Measurements from ENCODE around the gene TRAPPC12.

GRCh38 chr2:3523551-3524041 lies 144.1 kb downstream of the TRAPPC12 start:
- no peak for TF ChIP-seq POLR2A (IDR thresholded peaks at IDR 0.05; ENCODE audit: low read depth, low read length)
- no peak for TF ChIP-seq TAF1 (IDR thresholded peaks at IDR 0.05; ENCODE audit: borderline replicate concordance, low read depth, low read length)

Data from GM12892 (cell line).